Measurements from ENCODE around the gene FMO4.

The FMO4 gene

DNA sequence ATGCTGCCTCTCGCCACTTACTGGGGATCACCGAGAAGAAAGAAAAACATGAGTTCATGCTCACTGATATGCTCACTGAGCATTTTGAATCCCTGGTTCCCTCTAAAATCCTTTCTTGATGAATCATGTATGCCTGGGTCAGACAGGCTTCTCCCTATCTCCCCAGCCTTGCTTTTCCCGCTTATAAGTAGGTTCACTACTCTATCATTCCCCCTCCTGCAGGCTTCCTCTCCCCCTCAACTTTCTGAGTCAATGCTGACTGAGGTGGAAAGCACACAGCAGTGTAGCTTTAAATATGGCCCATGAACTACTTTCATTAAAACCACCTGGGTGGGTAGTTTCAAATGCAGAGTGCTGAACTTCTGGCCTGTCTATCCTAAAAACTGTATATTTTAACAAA is 41.7 kb downstream of the FMO4 start:
- TF ChIP-seq, protein P1, sequence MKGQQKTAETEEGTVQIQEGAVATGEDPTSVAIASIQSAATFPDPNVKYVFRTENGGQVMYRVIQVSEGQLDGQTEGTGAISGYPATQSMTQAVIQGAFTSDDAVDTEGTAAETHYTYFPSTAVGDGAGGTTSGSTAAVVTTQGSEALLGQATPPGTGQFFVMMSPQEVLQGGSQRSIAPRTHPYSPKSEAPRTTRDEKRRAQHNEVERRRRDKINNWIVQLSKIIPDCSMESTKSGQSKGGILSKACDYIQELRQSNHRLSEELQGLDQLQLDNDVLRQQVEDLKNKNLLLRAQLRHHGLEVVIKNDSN (IDR thresholded peaks at IDR 0.05): no peak
- no peak for TF ChIP-seq TAF1 (IDR thresholded peaks at IDR 0.05; ENCODE audit: low read depth)

GRCh38 chr1:171357179-171357578 is 43.2 kb downstream of the FMO4 start:
- TF ChIP-seq TAF1 (IDR thresholded peaks at IDR 0.05; ENCODE audit: low read depth) (no peak), REST (IDR thresholded peaks at IDR 0.05; ENCODE audit: low read depth) (no peak), TEAD4 (IDR thresholded peaks at IDR 0.05) (no peak)

GRCh38 chr1:171366085-171366484 is 52.1 kb downstream of the FMO4 start:
- TF ChIP-seq CEBPB (IDR thresholded peaks at IDR 0.05) (peak; percentile 65), FOXM1 (IDR thresholded peaks at IDR 0.05; ENCODE audit: borderline replicate concordance, low read depth) (no peak)

GRCh38 chr1:171366816-171367215 is 52.8 kb downstream of the FMO4 start:
- no peak for TF ChIP-seq TCF12 (IDR thresholded peaks at IDR 0.05; ENCODE audit: low read depth)
- TF ChIP-seq FOXM1 (IDR thresholded peaks at IDR 0.05; ENCODE audit: borderline replicate concordance, low read depth): no peak
- no peak for TF ChIP-seq ZBTB7A (IDR thresholded peaks at IDR 0.05; ENCODE audit: low read depth)
- TF ChIP-seq CREB1 (IDR thresholded peaks at IDR 0.05; ENCODE audit: low read depth): no peak
- TF ChIP-seq CEBPB (IDR thresholded peaks at IDR 0.05): no peak

DNA sequence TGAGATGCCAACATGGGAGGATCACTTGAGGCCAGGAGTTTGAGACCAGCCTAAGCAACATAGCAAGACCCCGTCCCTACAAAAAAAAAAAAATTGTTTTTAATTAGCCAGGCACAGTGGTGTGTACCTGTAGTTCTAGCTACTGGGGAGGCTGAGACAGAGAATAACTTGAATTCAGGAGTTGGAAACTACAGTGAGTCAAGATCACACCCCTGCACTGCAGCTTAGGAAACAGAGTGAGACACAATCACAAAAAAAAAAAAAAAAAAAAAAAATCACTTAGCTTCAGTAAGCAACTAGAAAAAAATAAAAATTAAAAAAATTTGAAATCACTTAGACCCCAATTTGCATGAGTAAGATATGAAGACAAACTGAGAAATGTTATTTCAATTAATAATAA is 53.5 kb downstream of the FMO4 start:
- TF ChIP-seq TEAD4 (IDR thresholded peaks at IDR 0.05): no peak
- TF ChIP-seq RAD21 (IDR thresholded peaks at IDR 0.05; ENCODE audit: low read depth): no peak

DNA sequence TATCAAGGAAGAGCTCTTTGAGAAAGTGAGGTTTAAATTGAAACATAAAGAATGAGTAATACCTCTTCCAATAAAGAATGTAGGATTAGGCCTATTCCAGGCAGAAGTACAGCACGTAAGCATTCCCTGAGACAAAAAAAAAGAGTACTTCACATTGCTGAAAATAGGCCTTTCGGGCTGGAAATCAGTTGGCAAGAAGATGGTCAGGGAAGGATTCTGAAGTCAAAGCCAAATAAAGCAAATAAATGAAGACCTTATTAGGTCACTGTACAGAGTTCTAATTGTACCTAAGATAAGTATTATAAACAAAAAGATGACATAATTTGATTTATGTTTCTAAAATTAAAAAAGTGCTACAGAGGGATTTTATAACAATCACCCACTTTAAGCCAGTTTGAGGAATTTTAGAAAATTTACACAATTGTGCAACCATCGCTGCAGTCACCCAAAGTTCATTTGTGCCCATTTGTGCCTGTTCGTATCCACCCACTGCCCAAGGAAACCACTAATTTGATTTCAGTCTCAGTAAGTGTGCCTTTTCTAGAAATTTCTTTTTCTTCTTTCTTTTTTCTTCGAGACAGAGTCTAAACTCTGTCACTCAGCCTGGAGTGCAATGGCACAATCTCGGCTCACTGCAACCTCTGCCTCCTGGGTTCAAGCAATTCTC is 58.6 kb downstream of the FMO4 start:
- no peak for TF ChIP-seq EP300 (IDR thresholded peaks at IDR 0.05; ENCODE audit: borderline replicate concordance)
- TF ChIP-seq, protein P1 (IDR thresholded peaks at IDR 0.05): no peak
- TF ChIP-seq YY1 (IDR thresholded peaks at IDR 0.05; ENCODE audit: low read depth): no peak
- no peak for TF ChIP-seq FOXM1 (IDR thresholded peaks at IDR 0.05; ENCODE audit: borderline replicate concordance, low read depth)
- no peak for TF ChIP-seq TCF12 (IDR thresholded peaks at IDR 0.05; ENCODE audit: low read depth)
- TF ChIP-seq REST (IDR thresholded peaks at IDR 0.05; ENCODE audit: low read depth): no peak
- no peak for TF ChIP-seq ZBTB7A (IDR thresholded peaks at IDR 0.05; ENCODE audit: low read depth)
- no peak for TF ChIP-seq RAD21 (IDR thresholded peaks at IDR 0.05; ENCODE audit: low read depth)
- no peak for TF ChIP-seq CEBPB (IDR thresholded peaks at IDR 0.05)
- TF ChIP-seq TAF1 (IDR thresholded peaks at IDR 0.05; ENCODE audit: low read depth): no peak
- TF ChIP-seq EGR1 (IDR thresholded peaks at IDR 0.05): no peak
- no peak for TF ChIP-seq NFIC (IDR thresholded peaks at IDR 0.05)
- TF ChIP-seq TEAD4 (IDR thresholded peaks at IDR 0.05): no peak
- TF ChIP-seq MAX (IDR thresholded peaks at IDR 0.05): no peak
- TF ChIP-seq CREB1 (IDR thresholded peaks at IDR 0.05; ENCODE audit: low read depth): no peak

- TF ChIP-seq RAD21 (IDR thresholded peaks at IDR 0.05; ENCODE audit: low read depth) (no peak), CEBPB (IDR thresholded peaks at IDR 0.05) (no peak), CREB1 (IDR thresholded peaks at IDR 0.05; ENCODE audit: low read depth) (no peak), TCF12 (IDR thresholded peaks at IDR 0.05; ENCODE audit: low read depth) (no peak), ZBTB7A (IDR thresholded peaks at IDR 0.05; ENCODE audit: low read depth) (no peak), YY1 (IDR thresholded peaks at IDR 0.05; ENCODE audit: low read depth) (no peak), TEAD4 (IDR thresholded peaks at IDR 0.05) (no peak), TAF1 (IDR thresholded peaks at IDR 0.05; ENCODE audit: low read depth) (no peak), MAX (IDR thresholded peaks at IDR 0.05) (no peak), EGR1 (IDR thresholded peaks at IDR 0.05) (no peak), NFIC (IDR thresholded peaks at IDR 0.05) (no peak), FOXM1 (IDR thresholded peaks at IDR 0.05; ENCODE audit: borderline replicate concordance, low read depth) (no peak)
- TF ChIP-seq, protein P1 (IDR thresholded peaks at IDR 0.05): no peak
These were observed 65.9 kb downstream of the FMO4 start for GRCh38 chr1:171379846-171380245.

Data from Ishikawa (cell line).